SK-N-SH (cell line): Measurements from ENCODE around the gene HS6ST1. TPM values are rescaled to one million over a fixed set of nuclear protein-coding genes. Genes with fewer than 3 reads are reported as not detected.

Experiments
- CTCF ChIA-PET: fragments of 300-600, 350-600 bp; formaldehyde crosslinking; extraction: SDS; loops from one replicate; lab custom pipeline; 2021; lab: Yijun Ruan, JAX
- POLR2A ChIA-PET: fragments of 350-600 bp; sonication (Branson Sonifier 250); formaldehyde crosslinking; extraction: SDS; loops from one replicate; lab custom pipeline; 2020; ENCODE audit warnings: antibody characterized with exemption, inconsistent platforms; lab: Yijun Ruan, JAX
- DNase-seq: peaks from one replicate; pipeline ENCODE4 v3.0.0; 2012
- H2AFZ ChIP-seq: fragments of 200-600 bp; sonication (generic); 2 replicates; pipeline ENCODE4 v1.8.1; 2016; ENCODE audit warnings: antibody characterized with exemption, mild to moderate bottlenecking, low read depth
- H3F3A ChIP-seq: fragments of 200-600 bp; sonication (generic); replicated peaks from 2 replicates; pipeline ENCODE3; 2016; ENCODE audit warnings: antibody characterized with exemption, mild to moderate bottlenecking; ENCODE audit not compliant: insufficient read depth
- H3K27ac ChIP-seq, 2 experiments: fragments of 200-500 bp in 1 of 2; fragments of 200-600 bp in 1 of 2; sonication (Bioruptor generic) in 1 of 2; sonication (generic), shearing (Covaris generic) in 1 of 2; 2 replicates each; pipeline versions ENCODE4 v1.5.1 to v1.6.1; 2014 to 2016; ENCODE audit warnings: low read depth in 2 of 2, inconsistent platforms in 1 of 2, low read length in 1 of 2, mild to moderate bottlenecking in 1 of 2, mixed read lengths in 1 of 2
- H3K27me3 ChIP-seq: fragments of 200-600 bp; sonication (generic), shearing (Covaris generic); 2 replicates; pipeline ENCODE4 v1.6.1; 2016; ENCODE audit warnings: mixed run types; ENCODE audit not compliant: insufficient read depth
- H3K36me3 ChIP-seq, 2 experiments: fragments of 200-500 bp in 1 of 2; fragments of 200-600 bp in 1 of 2; sonication (Bioruptor generic) in 1 of 2; sonication (generic) in 1 of 2; replicated peaks in 1 of 2; 2 replicates each; pipeline versions ENCODE3 to v1.5.1; 2014 to 2016; ENCODE audit warnings: low read length in 1 of 2, mild to moderate bottlenecking in 1 of 2; ENCODE audit not compliant: insufficient read depth in 2 of 2, control insufficient read depth in 1 of 2
- H3K4me1 ChIP-seq, 2 experiments: fragments of 200-500 bp in 1 of 2; fragments of 200-600 bp in 1 of 2; sonication (Bioruptor generic) in 1 of 2; sonication (generic), shearing (Covaris generic) in 1 of 2; 2 replicates each; pipeline versions ENCODE4 v1.5.1 to v1.6.1; 2014 to 2016; ENCODE audit warnings: low read depth in 1 of 2, low read length in 1 of 2, mixed run types in 1 of 2; ENCODE audit not compliant: insufficient read depth in 2 of 2, control insufficient read depth in 1 of 2
- H3K4me2 ChIP-seq: fragments of 200-600 bp; sonication (generic), shearing (Covaris generic); 2 replicates; pipeline ENCODE4 v1.6.1; 2017; ENCODE audit warnings: mixed run types
- H3K4me3 ChIP-seq, 2 experiments: fragments of 200-500 bp in 1 of 2; fragments of 200-600 bp in 1 of 2; sonication (Bioruptor generic) in 1 of 2; sonication (generic), shearing (Covaris generic) in 1 of 2; 2 replicates each; pipeline versions ENCODE4 v1.5.1 to v1.8.1; 2014 to 2016; ENCODE audit warnings: low read depth in 2 of 2, inconsistent platforms in 1 of 2, low read length in 1 of 2, mild to moderate bottlenecking in 1 of 2, mixed read lengths in 1 of 2, moderate library complexity in 1 of 2
- H3K79me2 ChIP-seq: fragments of 200-600 bp; sonication (generic); 2 replicates; pipeline ENCODE4 v1.8.1; 2017; ENCODE audit warnings: mild to moderate bottlenecking; ENCODE audit not compliant: insufficient read depth
- H3K9ac ChIP-seq: fragments of 200-600 bp; sonication (generic); 2 replicates; pipeline ENCODE4 v1.6.1; 2017; ENCODE audit warnings: mixed run types
- H3K9me2 ChIP-seq: fragments of 200-600 bp; sonication (generic); 2 replicates; pipeline ENCODE4 v1.6.1; 2017; ENCODE audit warnings: mixed run types
- H3K9me3 ChIP-seq: fragments of 200-600 bp; sonication (generic); 2 replicates; pipeline ENCODE4 v1.6.1; 2017; ENCODE audit warnings: mixed run types, mild to moderate bottlenecking, moderate library complexity
- H4K20me1 ChIP-seq: fragments of 200-600 bp; sonication (generic); 2 replicates; pipeline ENCODE4 v1.6.1; 2017; ENCODE audit warnings: mild to moderate bottlenecking, mixed run types; ENCODE audit not compliant: insufficient read depth
- CHD2 ChIP-seq: fragments of 150-350 bp; IDR thresholded peaks from 2 replicates; pipeline ENCODE4 v1.6.1; 2018; ENCODE audit warnings: low read length; ENCODE audit not compliant: partially characterized antibody
- ELF1 ChIP-seq: IDR thresholded peaks from 2 replicates; pipeline ENCODE4 v1.4.0; 2012
- GATA2 ChIP-seq: sonication (generic); formaldehyde crosslinking; IDR thresholded peaks from 2 replicates; pipeline ENCODE4 v1.5.0; 2020; ENCODE audit warnings: mild to moderate bottlenecking, missing genetic modification reagents
- MAX ChIP-seq: IDR thresholded peaks from 2 replicates; pipeline ENCODE4 v1.4.0; 2012; ENCODE audit warnings: low read depth
- MEF2A ChIP-seq: IDR thresholded peaks from 2 replicates; pipeline ENCODE4 v1.4.0; 2012; ENCODE audit warnings: low read depth, borderline replicate concordance
- NFIC ChIP-seq: IDR thresholded peaks from 2 replicates; pipeline ENCODE4 v1.4.0; 2012; ENCODE audit warnings: borderline replicate concordance
- NRF1 ChIP-seq: IDR thresholded peaks from 2 replicates; pipeline ENCODE4 v1.6.1; 2012; ENCODE audit warnings: low read depth, mild to moderate bottlenecking, low read length
- SMC3 ChIP-seq: IDR thresholded peaks from 2 replicates; pipeline ENCODE4 v1.6.1; 2012; ENCODE audit warnings: low read depth, low read length, improper control_type of control experiment
- TAF1 ChIP-seq: IDR thresholded peaks from 2 replicates; pipeline ENCODE4 v1.6.1; 2012; ENCODE audit warnings: low read depth, mild to moderate bottlenecking, low read length, moderate library complexity, borderline replicate concordance
- TEAD4 ChIP-seq: IDR thresholded peaks from 2 replicates; pipeline ENCODE4 v1.4.0; 2012; ENCODE audit warnings: mild to moderate bottlenecking, borderline replicate concordance; ENCODE audit not compliant: insufficient read depth
- YY1 ChIP-seq: IDR thresholded peaks from 2 replicates; pipeline ENCODE4 v1.4.0; 2012; ENCODE audit warnings: low read depth, mild to moderate bottlenecking
- ZBTB33 ChIP-seq: IDR thresholded peaks from 2 replicates; pipeline ENCODE4 v1.4.0; 2012; ENCODE audit warnings: low read depth, borderline replicate concordance
- WGBS: methylation state at CpG from one replicate; pipeline ENCODE4 v1.1.6; 2017; ENCODE audit warnings: low lambda C conversion rate; 5-methylcytosine and 5-hydroxymethylcytosine counted together
- polyA plus RNA-seq, 3 experiments: library from polyadenylated mRNA; depleted of rRNA; stranded (reverse); fragments of >200 nt; gene quantifications; 2 replicates each; pipeline ENCODE4 v1.2.3, GENCODE V29; 2012
- TF ChIP-seq, protein P1 (sequence below): fragments of 150-350 bp; IDR thresholded peaks from 2 replicates; pipeline ENCODE4 v1.6.1; 2017; ENCODE audit warnings: antibody characterized with exemption, low read length, low read depth, borderline replicate concordance
- TF ChIP-seq, protein P2 (sequence below): IDR thresholded peaks from 2 replicates; pipeline ENCODE4 v1.4.0; 2012; ENCODE audit warnings: low read depth, borderline replicate concordance
- TF ChIP-seq, protein P3 (sequence below): fragments of 200-600 bp; sonication (generic); IDR thresholded peaks from 2 replicates; pipeline ENCODE4 v1.6.1; 2017; ENCODE audit warnings: antibody characterized with exemption, mild to moderate bottlenecking, moderate library complexity

Gene HS6ST1
- polyA plus RNA-seq, 1 of the 3 experiments (the other 2 are of a cell fraction): 5.9 TPM

- no peaks in the 10 kb centered on the region for H3K36me3 ChIP-seq
- no peak for DNase-seq
- peak; percentile 73 for TF ChIP-seq MAX
- no peak for TF ChIP-seq CHD2
- no peak for TF ChIP-seq GATA2 (CRISPR knock-in tag)
- TF ChIP-seq NFIC: no peak
- no peak for TF ChIP-seq MEF2A
- peak; percentile 46; the same call in 1 of the 2 replicates for TF ChIP-seq ZBTB33
- TF ChIP-seq, protein P1, sequence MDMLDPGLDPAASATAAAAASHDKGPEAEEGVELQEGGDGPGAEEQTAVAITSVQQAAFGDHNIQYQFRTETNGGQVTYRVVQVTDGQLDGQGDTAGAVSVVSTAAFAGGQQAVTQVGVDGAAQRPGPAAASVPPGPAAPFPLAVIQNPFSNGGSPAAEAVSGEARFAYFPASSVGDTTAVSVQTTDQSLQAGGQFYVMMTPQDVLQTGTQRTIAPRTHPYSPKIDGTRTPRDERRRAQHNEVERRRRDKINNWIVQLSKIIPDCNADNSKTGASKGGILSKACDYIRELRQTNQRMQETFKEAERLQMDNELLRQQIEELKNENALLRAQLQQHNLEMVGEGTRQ: no peak
- TF ChIP-seq TEAD4: no peak
- TF ChIP-seq TAF1: no peak
- no peaks in the 10 kb centered on the region for H3K9me2 ChIP-seq
- H3K27me3 ChIP-seq: no peaks in the 10 kb centered on the region
- POLR2A ChIA-PET: no interaction called here
- H3F3A ChIP-seq: no peaks in the 10 kb centered on the region
- H3K4me1 ChIP-seq: peaks cover 22 to 77% of the 10 kb centered on the region in 2 experiments
- no peaks in the 10 kb centered on the region for H3K9me3 ChIP-seq
- peak overlapping the region in 1 of 2 experiments; percentile 35; a peak in 2 of 4 replicates for H3K27ac ChIP-seq
- CTCF ChIA-PET: interaction anchor here (1.1 to 6.1 kb wide), 3 partner anchors 11 to 23 kb away, joined by 3 to 27 read pairs (median 3); no protein-coding TSS in a partner anchor
- no peak overlapping the region for H3K4me3 ChIP-seq
- peak overlapping the region; percentile 37; the same call in 1 of the 2 replicates for H3K4me2 ChIP-seq
- H2AFZ ChIP-seq: no peak overlapping the region
- peaks cover 4% of the 10 kb centered on the region; the same call in 1 of the 2 replicates for H3K79me2 ChIP-seq
- WGBS: 81% methylated on average over 9 of the region's 13 CpGs
- H4K20me1 ChIP-seq: no peaks in the 10 kb centered on the region
- no peak overlapping the region for H3K9ac ChIP-seq
Observed at GRCh38 chr2:128301501-128301966, 17.1 kb downstream of the HS6ST1 start.

DNA sequence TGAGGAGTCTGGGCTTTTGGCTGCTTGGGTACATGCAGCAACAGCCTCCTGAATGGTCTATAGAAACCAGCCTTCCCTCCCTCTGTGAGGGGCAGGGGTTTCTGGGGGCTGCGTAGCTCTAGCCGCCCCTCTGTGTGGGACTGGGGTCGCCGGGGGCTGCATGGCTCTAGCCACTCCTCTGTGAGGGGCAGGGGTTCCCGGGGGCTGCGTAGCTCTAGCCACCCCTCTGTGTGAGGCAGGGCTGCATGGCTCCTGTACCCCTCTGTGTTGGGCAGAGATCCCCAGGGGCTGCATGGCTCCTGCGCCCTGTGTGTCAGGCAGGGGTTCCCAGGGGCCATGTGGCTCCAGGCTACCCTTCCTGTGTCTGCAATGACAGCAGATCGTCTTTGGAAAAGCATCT, 17.6 kb downstream of the HS6ST1 start:
- no peaks in the 10 kb centered on the region for H3K9me3 ChIP-seq
- H3K27me3 ChIP-seq: no peaks in the 10 kb centered on the region
- H3F3A ChIP-seq: no peaks in the 10 kb centered on the region
- no peaks in the 10 kb centered on the region for H4K20me1 ChIP-seq
- DNase-seq: no peak
- H3K4me3 ChIP-seq: no peak overlapping the region
- CTCF ChIA-PET: interaction anchor here (1.1 to 6.1 kb wide), 4 partner anchors 9 to 23 kb away, joined by 3 to 27 read pairs (median 4); no protein-coding TSS in a partner anchor
- WGBS: 90% methylated on average over 2 of the region's 8 CpGs
- no peaks in the 10 kb centered on the region for H3K36me3 ChIP-seq
- peak overlapping the region; percentile 1 to 30; a peak in 2 of 4 replicates for H3K27ac ChIP-seq
- H3K9me2 ChIP-seq: no peaks in the 10 kb centered on the region
- POLR2A ChIA-PET: no interaction called here
- H2AFZ ChIP-seq: no peak overlapping the region
- peaks cover 21 to 72% of the 10 kb centered on the region in 2 experiments for H3K4me1 ChIP-seq
- peak overlapping the region; percentile 37; the same call in 1 of the 2 replicates for H3K4me2 ChIP-seq
- no peak overlapping the region for H3K9ac ChIP-seq
- H3K79me2 ChIP-seq: peaks cover 4% of the 10 kb centered on the region; the same call in 1 of the 2 replicates
- TF ChIP-seq ZBTB33 (no peak), YY1 (no peak), NRF1 (no peak), ELF1 (no peak), SMC3 (no peak)
- TF ChIP-seq, protein P2, sequence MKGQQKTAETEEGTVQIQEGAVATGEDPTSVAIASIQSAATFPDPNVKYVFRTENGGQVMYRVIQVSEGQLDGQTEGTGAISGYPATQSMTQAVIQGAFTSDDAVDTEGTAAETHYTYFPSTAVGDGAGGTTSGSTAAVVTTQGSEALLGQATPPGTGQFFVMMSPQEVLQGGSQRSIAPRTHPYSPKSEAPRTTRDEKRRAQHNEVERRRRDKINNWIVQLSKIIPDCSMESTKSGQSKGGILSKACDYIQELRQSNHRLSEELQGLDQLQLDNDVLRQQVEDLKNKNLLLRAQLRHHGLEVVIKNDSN: no peak
- TF ChIP-seq, protein P3, sequence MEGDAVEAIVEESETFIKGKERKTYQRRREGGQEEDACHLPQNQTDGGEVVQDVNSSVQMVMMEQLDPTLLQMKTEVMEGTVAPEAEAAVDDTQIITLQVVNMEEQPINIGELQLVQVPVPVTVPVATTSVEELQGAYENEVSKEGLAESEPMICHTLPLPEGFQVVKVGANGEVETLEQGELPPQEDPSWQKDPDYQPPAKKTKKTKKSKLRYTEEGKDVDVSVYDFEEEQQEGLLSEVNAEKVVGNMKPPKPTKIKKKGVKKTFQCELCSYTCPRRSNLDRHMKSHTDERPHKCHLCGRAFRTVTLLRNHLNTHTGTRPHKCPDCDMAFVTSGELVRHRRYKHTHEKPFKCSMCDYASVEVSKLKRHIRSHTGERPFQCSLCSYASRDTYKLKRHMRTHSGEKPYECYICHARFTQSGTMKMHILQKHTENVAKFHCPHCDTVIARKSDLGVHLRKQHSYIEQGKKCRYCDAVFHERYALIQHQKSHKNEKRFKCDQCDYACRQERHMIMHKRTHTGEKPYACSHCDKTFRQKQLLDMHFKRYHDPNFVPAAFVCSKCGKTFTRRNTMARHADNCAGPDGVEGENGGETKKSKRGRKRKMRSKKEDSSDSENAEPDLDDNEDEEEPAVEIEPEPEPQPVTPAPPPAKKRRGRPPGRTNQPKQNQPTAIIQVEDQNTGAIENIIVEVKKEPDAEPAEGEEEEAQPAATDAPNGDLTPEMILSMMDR: no peak
- TF ChIP-seq, protein P1: no peak
